Measurements from ENCODE around the gene STEAP3. TPM values are rescaled to one million over a fixed set of nuclear protein-coding genes. Genes with fewer than 3 reads are reported as not detected.

The STEAP3 gene
- total and polyA plus RNA-seq, 8 donors: 6.6 to 28.2 (median 19.5) TPM

- intact Hi-C loops (cut with DNase I): no loop called here
- H3K4me3 ChIP-seq: no peak overlapping the region
- no peak overlapping the region for H3K27ac ChIP-seq
- no peaks in the 10 kb centered on the region for H3K27me3 ChIP-seq
- 87 to 89% methylated on average over 14 of the region's 14 CpGs for WGBS, 2 donors
- ATAC-seq (no peak), FAIRE-seq (no peak), DNase-seq (no peak)
- H3K4me1 ChIP-seq: no peaks in the 10 kb centered on the region
- no peak for TF ChIP-seq CTCF (IDR thresholded peaks at IDR 0.05)
- H3K9me3 ChIP-seq: no peaks in the 10 kb centered on the region
- H3K36me3 ChIP-seq: no peaks in the 10 kb centered on the region
Measured at GRCh38 chr2:119253760-119254600, 30.3 kb downstream of the STEAP3 start.

GRCh38 chr2:119254601-119255080 lies 31.0 kb downstream of the STEAP3 start:
- ATAC-seq: no peak
- H3K27me3 ChIP-seq: no peaks in the 10 kb centered on the region
- H3K36me3 ChIP-seq: no peaks in the 10 kb centered on the region
- H3K27ac ChIP-seq: no peak overlapping the region
- no peak overlapping the region for H3K4me3 ChIP-seq
- H3K9me3 ChIP-seq: no peaks in the 10 kb centered on the region
- FAIRE-seq: no peak
- 94 to 97% methylated on average over 10 of the region's 10 CpGs for WGBS, 2 donors
- DNase-seq: no peak
- no peaks in the 10 kb centered on the region for H3K4me1 ChIP-seq
- no peak for TF ChIP-seq CTCF (IDR thresholded peaks at IDR 0.05)
- intact Hi-C loops (cut with DNase I): no loop called here

GRCh38 chr2:119255760-119256581 lies 32.3 kb downstream of the STEAP3 start:
- FAIRE-seq: no peak
- TF ChIP-seq CTCF (IDR thresholded peaks at IDR 0.05): no peak
- intact Hi-C loops (cut with DNase I): no loop called here
- H3K4me3 ChIP-seq: no peak overlapping the region
- no peak for DNase-seq
- H3K4me1 ChIP-seq: no peaks in the 10 kb centered on the region
- no peaks in the 10 kb centered on the region for H3K36me3 ChIP-seq
- no peak overlapping the region for H3K27ac ChIP-seq
- H3K27me3 ChIP-seq: no peaks in the 10 kb centered on the region
- ATAC-seq: peak in 1 of 4 donors; percentile 18
- no peaks in the 10 kb centered on the region for H3K9me3 ChIP-seq
- WGBS, 2 donors: 74 to 78% methylated on average over 12 of the region's 12 CpGs

- Histone ChIP-seq H3K27me3 (no peaks in the 10 kb centered on the region), H3K4me1 (no peaks in the 10 kb centered on the region), H3K27ac (no peak overlapping the region), H3K4me3 (no peak overlapping the region), H3K9me3 (no peaks in the 10 kb centered on the region), H3K36me3 (no peaks in the 10 kb centered on the region)
- no peak for TF ChIP-seq CTCF (IDR thresholded peaks at IDR 0.05)
- intact Hi-C loops (cut with DNase I): no loop called here
- FAIRE-seq: no peak
- no peak for DNase-seq
- WGBS, 2 donors: 93 to 97% methylated on average over 2 of the region's 2 CpGs
- ATAC-seq: no peak
Measured at GRCh38 chr2:119256582-119256921, 32.9 kb downstream of the STEAP3 start.
